Panc1 (cell line): ENCODE data around the gene PELI1. TPM values are rescaled to one million over a fixed set of nuclear protein-coding genes. Genes with fewer than 3 reads are reported as not detected.

Experiments
- ATAC-seq: fragments of 200-7000 bp; cut with Tn5 transposase; 2 replicates; pipeline ENCODE4 v1.9.1; 2020; ENCODE audit warnings: mild to moderate bottlenecking, moderate library complexity
- BruUV-seq: library from RNA; stranded (reverse); fragments of 400-500 nt; replicated peaks from 2 replicates; lab custom pipeline; 2021; lab: Mats Ljungman, UMichigan
- CTCF ChIA-PET: fragments of 300-600 bp; sonication (Branson Sonifier 250); formaldehyde crosslinking; loops from one replicate; lab custom pipeline; 2022; ENCODE audit warnings: antibody characterized with exemption; lab: Charles Lee
- POLR2A ChIA-PET: fragments of 300-600 bp; sonication (Branson Sonifier 250); formaldehyde crosslinking; loops from one replicate; lab custom pipeline; 2022; ENCODE audit warnings: antibody characterized with exemption; lab: Charles Lee
- DNase-seq: peaks from one replicate; pipeline ENCODE4 v3.0.0-alpha.2; 2010; ENCODE audit warnings: low read depth, low spot score
- H3K27ac ChIP-seq: 2 replicates; pipeline ENCODE4 v1.5.1; 2011; ENCODE audit warnings: mild to moderate bottlenecking, low read length, inconsistent platforms
- H3K27me3 ChIP-seq: fragments of 200-500 bp; sonication (Bioruptor generic); 2 replicates; pipeline ENCODE4 v1.6.0; 2014; ENCODE audit warnings: low read length, inconsistent platforms; ENCODE audit not compliant: control insufficient read depth, insufficient read depth
- H3K36me3 ChIP-seq: fragments of 200-500 bp; sonication (Bioruptor generic); 2 replicates; pipeline ENCODE4 v1.5.1; 2014; ENCODE audit warnings: inconsistent platforms, mild to moderate bottlenecking, low read length, moderate library complexity; ENCODE audit not compliant: control insufficient read depth, insufficient read depth
- H3K4me1 ChIP-seq: 2 replicates; pipeline ENCODE4 v1.5.1; 2011; ENCODE audit warnings: inconsistent platforms, mild to moderate bottlenecking, low read length, moderate library complexity; ENCODE audit not compliant: control insufficient read depth, insufficient read depth
- H3K4me3 ChIP-seq, 2 experiments: 2 replicates each; pipeline ENCODE4 v1.5.1; 2011 to 2012; ENCODE audit warnings: low read depth in 2 of 2, low read length in 2 of 2, mild to moderate bottlenecking in 2 of 2, inconsistent platforms in 1 of 2, moderate library complexity in 1 of 2
- H3K9me3 ChIP-seq: fragments of 200-500 bp; sonication (Bioruptor generic); 2 replicates; pipeline ENCODE4 v1.5.1; 2014; ENCODE audit warnings: low read depth, mild to moderate bottlenecking, inconsistent platforms, low read length, moderate library complexity; ENCODE audit not compliant: control insufficient read depth, insufficient read depth
- POLR2AphosphoS5 ChIP-seq: IDR thresholded peaks from 2 replicates; pipeline ENCODE4 v1.6.1; 2012; ENCODE audit warnings: mild to moderate bottlenecking, low read depth, low read length, moderate library complexity
- SIN3A ChIP-seq: IDR thresholded peaks from 2 replicates; pipeline ENCODE4 v1.6.1; 2012; ENCODE audit warnings: low read depth, mild to moderate bottlenecking, low read length, moderate library complexity, borderline replicate concordance; ENCODE audit not compliant: insufficient read depth
- TCF7L2 ChIP-seq: IDR thresholded peaks from 2 replicates; pipeline ENCODE4 v1.6.1; 2011; ENCODE audit warnings: mild to moderate bottlenecking, low read depth, low read length, inconsistent platforms
- in situ Hi-C: cut with HindIII; loops from 2 replicates; pipeline ENCODE4 v1.10.0; 2016; ENCODE audit warnings: low sequenced_read_pairs, low pct_unique_long_range_greater_than_20kb
- intact Hi-C: fragments of 100-400 bp; cut with micrococcal nuclease; formaldehyde crosslinking; loops from one replicate; pipeline ENCODE4 v1.10.0; 2022; ENCODE audit not compliant: unreplicated experiment
- total RNA-seq: library from RNA; stranded (reverse); gene quantifications from one replicate; pipeline ENCODE4 v1.2.1, GENCODE V29; 2021; ENCODE audit not compliant: unreplicated experiment
- TF ChIP-seq, protein P1 (sequence below), 2 experiments: IDR thresholded peaks; 2 replicates each; pipeline ENCODE4 v1.6.1; 2011 to 2012; ENCODE audit warnings: low read depth in 2 of 2, control low read depth in 1 of 2, low read length in 1 of 2, mild to moderate bottlenecking in 1 of 2, moderate library complexity in 1 of 2; ENCODE audit not compliant: insufficient read depth in 1 of 2
- TF ChIP-seq, protein P2 (sequence below): fragments of 450-650 bp; IDR thresholded peaks from 2 replicates; pipeline ENCODE4 v1.5.1; 2017; ENCODE audit warnings: mild to moderate bottlenecking

Gene PELI1
- total RNA-seq, 1 experiment from 2014 or later, result 6.7 TPM

- BruUV-seq, result no TSS peak
- Histone ChIP-seq H3K9me3 (no peaks in the 10 kb centered on the region), H3K27ac (no peak overlapping the region), H3K4me3 (no peak overlapping the region), H3K4me1 (no peaks in the 10 kb centered on the region), H3K36me3 (no peaks in the 10 kb centered on the region; the same call in 1 of the 2 replicates), H3K27me3 (peaks cover 14% of the 10 kb centered on the region)
- ChIA-PET CTCF (no interaction called here), POLR2A (no interaction called here)
- no peak for DNase-seq
- ATAC-seq, result no peak
- in situ Hi-C loops, result no loop called here
- TF ChIP-seq, protein P1, sequence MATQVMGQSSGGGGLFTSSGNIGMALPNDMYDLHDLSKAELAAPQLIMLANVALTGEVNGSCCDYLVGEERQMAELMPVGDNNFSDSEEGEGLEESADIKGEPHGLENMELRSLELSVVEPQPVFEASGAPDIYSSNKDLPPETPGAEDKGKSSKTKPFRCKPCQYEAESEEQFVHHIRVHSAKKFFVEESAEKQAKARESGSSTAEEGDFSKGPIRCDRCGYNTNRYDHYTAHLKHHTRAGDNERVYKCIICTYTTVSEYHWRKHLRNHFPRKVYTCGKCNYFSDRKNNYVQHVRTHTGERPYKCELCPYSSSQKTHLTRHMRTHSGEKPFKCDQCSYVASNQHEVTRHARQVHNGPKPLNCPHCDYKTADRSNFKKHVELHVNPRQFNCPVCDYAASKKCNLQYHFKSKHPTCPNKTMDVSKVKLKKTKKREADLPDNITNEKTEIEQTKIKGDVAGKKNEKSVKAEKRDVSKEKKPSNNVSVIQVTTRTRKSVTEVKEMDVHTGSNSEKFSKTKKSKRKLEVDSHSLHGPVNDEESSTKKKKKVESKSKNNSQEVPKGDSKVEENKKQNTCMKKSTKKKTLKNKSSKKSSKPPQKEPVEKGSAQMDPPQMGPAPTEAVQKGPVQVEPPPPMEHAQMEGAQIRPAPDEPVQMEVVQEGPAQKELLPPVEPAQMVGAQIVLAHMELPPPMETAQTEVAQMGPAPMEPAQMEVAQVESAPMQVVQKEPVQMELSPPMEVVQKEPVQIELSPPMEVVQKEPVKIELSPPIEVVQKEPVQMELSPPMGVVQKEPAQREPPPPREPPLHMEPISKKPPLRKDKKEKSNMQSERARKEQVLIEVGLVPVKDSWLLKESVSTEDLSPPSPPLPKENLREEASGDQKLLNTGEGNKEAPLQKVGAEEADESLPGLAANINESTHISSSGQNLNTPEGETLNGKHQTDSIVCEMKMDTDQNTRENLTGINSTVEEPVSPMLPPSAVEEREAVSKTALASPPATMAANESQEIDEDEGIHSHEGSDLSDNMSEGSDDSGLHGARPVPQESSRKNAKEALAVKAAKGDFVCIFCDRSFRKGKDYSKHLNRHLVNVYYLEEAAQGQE (IDR thresholded peaks at IDR 0.05; ENCODE audit: insufficient read depth in 1 of 2, low read depth in 2 of 2, low read length in 1 of 2), result no peak
- TF ChIP-seq POLR2AphosphoS5 (no peak), SIN3A (no peak), TCF7L2 (no peak)
- TF ChIP-seq, protein P2, sequence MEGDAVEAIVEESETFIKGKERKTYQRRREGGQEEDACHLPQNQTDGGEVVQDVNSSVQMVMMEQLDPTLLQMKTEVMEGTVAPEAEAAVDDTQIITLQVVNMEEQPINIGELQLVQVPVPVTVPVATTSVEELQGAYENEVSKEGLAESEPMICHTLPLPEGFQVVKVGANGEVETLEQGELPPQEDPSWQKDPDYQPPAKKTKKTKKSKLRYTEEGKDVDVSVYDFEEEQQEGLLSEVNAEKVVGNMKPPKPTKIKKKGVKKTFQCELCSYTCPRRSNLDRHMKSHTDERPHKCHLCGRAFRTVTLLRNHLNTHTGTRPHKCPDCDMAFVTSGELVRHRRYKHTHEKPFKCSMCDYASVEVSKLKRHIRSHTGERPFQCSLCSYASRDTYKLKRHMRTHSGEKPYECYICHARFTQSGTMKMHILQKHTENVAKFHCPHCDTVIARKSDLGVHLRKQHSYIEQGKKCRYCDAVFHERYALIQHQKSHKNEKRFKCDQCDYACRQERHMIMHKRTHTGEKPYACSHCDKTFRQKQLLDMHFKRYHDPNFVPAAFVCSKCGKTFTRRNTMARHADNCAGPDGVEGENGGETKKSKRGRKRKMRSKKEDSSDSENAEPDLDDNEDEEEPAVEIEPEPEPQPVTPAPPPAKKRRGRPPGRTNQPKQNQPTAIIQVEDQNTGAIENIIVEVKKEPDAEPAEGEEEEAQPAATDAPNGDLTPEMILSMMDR, result no peak
- intact Hi-C loops, result no loop called here
These were observed 89.9 kb downstream of the PELI1 start for GRCh38 chr2:64054161-64054915.

DNA sequence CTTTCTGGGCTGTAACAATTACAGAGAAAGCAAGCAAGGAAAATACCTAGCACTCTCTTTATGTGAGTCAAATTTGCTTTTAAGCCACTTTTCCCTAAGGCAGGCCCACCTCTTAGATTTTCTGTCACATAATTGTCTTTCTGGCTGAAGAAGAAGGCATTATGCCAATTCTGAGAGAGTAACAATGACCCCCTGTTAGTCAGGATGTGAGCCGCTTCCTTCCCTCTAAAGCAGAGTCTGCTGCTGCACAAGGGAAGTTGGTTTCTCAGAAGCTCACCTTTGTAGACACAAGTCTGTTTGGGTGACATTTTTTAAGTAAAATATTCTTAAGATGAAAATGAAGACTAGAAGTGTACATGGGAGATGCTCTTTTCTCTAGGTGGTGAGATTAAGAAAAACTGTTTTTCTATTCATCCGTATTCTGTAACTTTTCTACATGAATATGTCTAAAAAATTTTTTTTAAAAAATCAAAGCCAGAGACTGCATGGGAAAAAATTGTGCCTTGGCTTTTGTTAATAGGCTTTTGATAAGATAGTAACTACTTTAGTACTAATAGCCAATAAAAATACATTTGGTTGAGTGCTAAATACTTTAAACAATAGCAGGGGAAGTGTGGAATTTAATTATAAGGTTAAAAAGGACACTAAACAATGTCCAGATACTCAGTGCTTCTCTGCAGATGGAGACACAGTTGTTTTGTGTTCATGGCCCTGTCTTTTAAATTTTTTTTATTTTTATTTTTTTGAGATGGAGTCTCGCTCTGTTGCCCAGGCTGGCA, 91.6 kb downstream of the PELI1 start:
- intact Hi-C loops (no loop called here), in situ Hi-C loops (no loop called here)
- no peaks in the 10 kb centered on the region for H3K4me1 ChIP-seq
- POLR2A ChIA-PET, result interaction anchor here (0.6 kb wide), 1 partner anchor 150 kb away, joined by 3 read pairs; no protein-coding TSS in a partner anchor
- no peak overlapping the region for H3K27ac ChIP-seq
- CTCF ChIA-PET, result no interaction called here
- H3K36me3 ChIP-seq, result no peaks in the 10 kb centered on the region; the same call in 1 of the 2 replicates
- DNase-seq (no peak), ATAC-seq (no peak)
- peaks cover 14% of the 10 kb centered on the region for H3K27me3 ChIP-seq
- no peaks in the 10 kb centered on the region for H3K9me3 ChIP-seq
- no TSS peak for BruUV-seq
- H3K4me3 ChIP-seq, result no peak overlapping the region
- TF ChIP-seq, protein P1 (IDR thresholded peaks at IDR 0.05; ENCODE audit: insufficient read depth in 1 of 2, low read depth in 2 of 2, low read length in 1 of 2), result no peak
- TF ChIP-seq POLR2AphosphoS5, result no peak
- TF ChIP-seq TCF7L2, result no peak
